GM12872 (cell line): ENCODE data around the gene JAKMIP2.

Experiments used
- TF ChIP-seq, protein P1 (sequence below): IDR thresholded peaks from 3 replicates; pipeline ENCODE4 v1.5.1; 2011; ENCODE audit warnings: low read depth, mild to moderate bottlenecking, low read length, moderate library complexity; ENCODE audit not compliant: insufficient read depth

JAKMIP2 gene

DNA sequence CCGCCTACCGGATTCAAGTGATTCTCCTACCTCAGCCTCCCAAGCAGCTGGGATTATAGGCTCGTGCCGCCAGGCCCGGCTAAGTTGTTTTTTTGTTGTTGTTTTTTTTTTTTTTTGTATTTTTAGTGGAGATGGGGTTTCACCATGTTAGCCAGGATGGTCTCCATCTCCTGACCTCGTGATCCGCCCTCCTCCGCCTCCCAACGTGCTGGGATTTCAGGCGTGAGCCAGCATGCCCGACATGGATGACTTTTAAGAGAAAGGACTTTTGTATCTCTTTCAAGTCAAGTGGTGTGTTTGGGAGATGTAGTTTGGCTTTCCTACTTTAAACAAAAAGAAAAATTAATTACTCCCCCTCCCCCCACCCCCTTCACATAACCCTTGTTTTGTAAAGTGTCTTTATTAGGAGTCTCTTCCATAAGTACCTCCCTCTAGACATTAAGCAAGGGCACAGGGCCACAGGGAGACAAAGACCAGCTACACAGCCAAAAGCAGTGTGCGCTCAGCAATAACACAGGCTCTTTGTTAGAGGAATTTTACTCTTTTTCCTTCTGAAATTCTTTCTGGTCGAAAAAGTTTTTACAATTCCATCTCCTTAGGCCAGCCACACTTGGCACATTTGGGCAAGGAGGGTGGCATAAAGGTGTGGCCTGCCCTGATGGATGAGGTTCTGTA is 31.2 kb downstream of the JAKMIP2 start:
- TF ChIP-seq, protein P1, sequence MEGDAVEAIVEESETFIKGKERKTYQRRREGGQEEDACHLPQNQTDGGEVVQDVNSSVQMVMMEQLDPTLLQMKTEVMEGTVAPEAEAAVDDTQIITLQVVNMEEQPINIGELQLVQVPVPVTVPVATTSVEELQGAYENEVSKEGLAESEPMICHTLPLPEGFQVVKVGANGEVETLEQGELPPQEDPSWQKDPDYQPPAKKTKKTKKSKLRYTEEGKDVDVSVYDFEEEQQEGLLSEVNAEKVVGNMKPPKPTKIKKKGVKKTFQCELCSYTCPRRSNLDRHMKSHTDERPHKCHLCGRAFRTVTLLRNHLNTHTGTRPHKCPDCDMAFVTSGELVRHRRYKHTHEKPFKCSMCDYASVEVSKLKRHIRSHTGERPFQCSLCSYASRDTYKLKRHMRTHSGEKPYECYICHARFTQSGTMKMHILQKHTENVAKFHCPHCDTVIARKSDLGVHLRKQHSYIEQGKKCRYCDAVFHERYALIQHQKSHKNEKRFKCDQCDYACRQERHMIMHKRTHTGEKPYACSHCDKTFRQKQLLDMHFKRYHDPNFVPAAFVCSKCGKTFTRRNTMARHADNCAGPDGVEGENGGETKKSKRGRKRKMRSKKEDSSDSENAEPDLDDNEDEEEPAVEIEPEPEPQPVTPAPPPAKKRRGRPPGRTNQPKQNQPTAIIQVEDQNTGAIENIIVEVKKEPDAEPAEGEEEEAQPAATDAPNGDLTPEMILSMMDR = no peak

DNA sequence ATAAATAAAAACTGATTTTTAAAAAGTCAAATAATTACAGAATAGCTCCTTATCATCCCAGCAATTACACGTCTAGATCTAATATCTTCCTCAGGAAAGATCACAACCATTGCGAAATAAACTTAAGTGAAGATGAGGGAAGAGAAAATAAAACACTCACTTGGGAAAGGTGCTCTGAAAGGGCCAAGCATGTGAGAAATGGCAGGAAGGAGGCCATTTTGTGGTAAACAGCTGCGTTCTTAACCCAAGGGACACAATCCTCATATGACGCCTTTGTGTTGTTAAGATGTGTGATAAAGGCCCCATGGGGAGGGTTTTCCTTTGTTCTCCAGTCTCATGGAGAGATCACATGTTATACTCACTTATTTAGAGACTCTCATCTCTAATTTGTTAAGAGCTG is 32.5 kb downstream of the JAKMIP2 start:
- TF ChIP-seq, protein P1 = no peak

- TF ChIP-seq, protein P1 = no peak
Measured at GRCh38 chr5:147748590-147748989, 33.9 kb downstream of the JAKMIP2 start.

- TF ChIP-seq, protein P1 = no peak
Measured at GRCh38 chr5:147746986-147747385, 35.5 kb downstream of the JAKMIP2 start.

GRCh38 chr5:147743678-147744374 is 38.7 kb downstream of the JAKMIP2 start:
- TF ChIP-seq, protein P1 = no peak

DNA sequence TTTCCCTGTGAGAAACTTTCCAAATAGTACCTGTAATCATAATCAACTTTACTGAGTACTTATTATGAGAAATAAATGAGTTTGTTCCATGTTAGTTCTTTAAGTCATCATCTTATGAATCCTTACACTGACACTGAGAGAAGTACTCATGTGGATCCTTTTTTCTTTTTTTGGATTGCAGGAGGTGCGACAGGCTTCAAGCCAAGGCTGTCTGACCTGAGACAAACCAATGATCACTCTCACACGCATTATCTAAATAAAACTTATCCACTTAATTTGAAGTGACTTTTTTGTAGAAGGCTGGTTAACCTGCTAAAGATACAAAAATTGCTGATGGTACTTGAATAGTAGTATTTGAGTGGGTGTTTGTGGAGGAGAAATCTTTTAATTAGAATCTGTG is 39.5 kb downstream of the JAKMIP2 start:
- TF ChIP-seq, protein P1 = no peak

DNA sequence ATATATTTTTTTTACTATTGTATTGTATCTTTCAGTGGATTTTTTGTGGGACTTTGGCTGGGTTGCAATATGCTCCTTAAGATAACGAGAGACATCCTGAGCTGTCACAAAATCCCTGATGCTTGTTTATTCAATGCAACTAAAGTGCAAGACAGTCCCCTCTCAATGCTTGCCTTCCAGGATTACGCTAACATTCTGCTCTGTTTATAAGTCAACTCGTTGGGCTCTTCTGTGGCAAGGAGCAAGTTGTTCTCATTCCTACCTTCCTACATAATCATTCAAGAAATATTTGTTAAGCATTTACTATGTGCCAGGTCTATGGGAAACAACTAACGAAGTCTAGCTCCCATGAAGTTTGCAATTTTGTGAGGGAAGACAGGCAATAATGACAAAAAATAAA is 40.4 kb downstream of the JAKMIP2 start:
- TF ChIP-seq, protein P1 = no peak
